ENCODE data around the gene SCP2.

Gene SCP2

DNA sequence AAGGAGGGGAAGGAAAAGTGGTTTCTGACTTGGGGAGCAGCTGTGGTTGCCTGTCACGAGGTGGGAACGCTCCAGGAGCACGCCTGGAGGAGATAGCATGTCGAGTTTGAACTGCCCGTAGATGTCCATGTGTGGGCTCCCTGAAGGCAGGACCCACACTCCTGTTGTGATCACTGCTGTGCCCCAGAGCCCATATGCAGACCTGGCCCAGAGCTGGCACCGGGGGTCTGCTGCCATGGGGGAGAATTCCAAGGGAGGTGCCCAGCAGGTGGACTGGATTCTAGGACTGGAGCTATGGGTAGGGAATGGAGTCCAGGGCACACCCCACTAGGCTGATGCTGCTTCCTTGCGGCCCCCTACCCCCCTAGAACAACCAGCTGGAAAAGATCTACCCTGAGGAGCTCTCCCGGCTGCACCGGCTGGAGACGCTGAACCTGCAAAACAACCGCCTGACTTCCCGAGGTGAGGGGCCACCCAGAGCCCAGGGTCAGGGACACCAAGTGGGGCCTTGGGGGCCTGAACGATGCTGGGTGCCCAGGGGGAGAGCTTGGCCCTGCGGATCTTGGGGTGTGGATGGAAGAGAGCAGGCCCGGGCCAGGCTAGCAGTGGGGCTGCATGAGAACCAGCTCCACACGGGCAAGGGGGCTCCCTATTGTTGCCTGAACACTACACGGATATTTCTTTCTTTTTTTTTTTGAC is 144.2 kb downstream of the SCP2 start:
- no peaks in the 10 kb centered on the region for H3K9me2 ChIP-seq (replicated peaks; ENCODE audit: control insufficient read depth, low read length)
- H3K9me3 ChIP-seq (ENCODE audit: control insufficient read depth, insufficient read depth, low read length), result no peaks in the 10 kb centered on the region
- no peak overlapping the region for H3K4me3 ChIP-seq (ENCODE audit: low read length)
- H4K20me1 ChIP-seq (ENCODE audit: control insufficient read depth, insufficient read depth, low read depth, low read length), result no peaks in the 10 kb centered on the region
- H3K4me2 ChIP-seq (ENCODE audit: low read length), result no peak overlapping the region
- no peaks in the 10 kb centered on the region for H3K36me3 ChIP-seq (ENCODE audit: control insufficient read depth, low read length)
- no peak for TF ChIP-seq EZH2phosphoT487 (IDR thresholded peaks at IDR 0.05; ENCODE audit: borderline replicate concordance, low read length)
- TF ChIP-seq CTCF (IDR thresholded peaks at IDR 0.05; ENCODE audit: low read depth, low read length, poor library complexity, severe bottlenecking), result no peak
- no peaks in the 10 kb centered on the region for H3K27me3 ChIP-seq (ENCODE audit: control insufficient read depth, low read length)
- no peak overlapping the region for H3K27ac ChIP-seq (ENCODE audit: low read depth, low read length)
- H3K4me1 ChIP-seq (ENCODE audit: control insufficient read depth, low read length), result no peaks in the 10 kb centered on the region
- no peaks in the 10 kb centered on the region for H3K79me2 ChIP-seq (ENCODE audit: control insufficient read depth, low read length)
- no peaks in the 10 kb centered on the region for H3F3A ChIP-seq (ENCODE audit: control insufficient read depth, insufficient read depth)

- Histone ChIP-seq H3K9me3 (ENCODE audit: control insufficient read depth, insufficient read depth, low read length) (no peaks in the 10 kb centered on the region), H3K27me3 (ENCODE audit: control insufficient read depth, low read length) (no peaks in the 10 kb centered on the region), H3K79me2 (ENCODE audit: control insufficient read depth, low read length) (no peaks in the 10 kb centered on the region), H3F3A (ENCODE audit: control insufficient read depth, insufficient read depth) (no peaks in the 10 kb centered on the region), H3K9me2 (replicated peaks; ENCODE audit: control insufficient read depth, low read length) (no peaks in the 10 kb centered on the region), H3K4me3 (ENCODE audit: low read length) (no peak overlapping the region), H3K4me1 (ENCODE audit: control insufficient read depth, low read length) (no peaks in the 10 kb centered on the region), H3K4me2 (ENCODE audit: low read length) (no peak overlapping the region), H3K27ac (ENCODE audit: low read depth, low read length) (no peak overlapping the region), H3K36me3 (ENCODE audit: control insufficient read depth, low read length) (no peaks in the 10 kb centered on the region), H4K20me1 (ENCODE audit: control insufficient read depth, insufficient read depth, low read depth, low read length) (no peaks in the 10 kb centered on the region)
- no peak for TF ChIP-seq EZH2phosphoT487 (IDR thresholded peaks at IDR 0.05; ENCODE audit: borderline replicate concordance, low read length)
- no peak for TF ChIP-seq CTCF (IDR thresholded peaks at IDR 0.05; ENCODE audit: low read depth, low read length, poor library complexity, severe bottlenecking)
These were observed 144.8 kb downstream of the SCP2 start for GRCh38 chr1:53071915-53072314.

DNA sequence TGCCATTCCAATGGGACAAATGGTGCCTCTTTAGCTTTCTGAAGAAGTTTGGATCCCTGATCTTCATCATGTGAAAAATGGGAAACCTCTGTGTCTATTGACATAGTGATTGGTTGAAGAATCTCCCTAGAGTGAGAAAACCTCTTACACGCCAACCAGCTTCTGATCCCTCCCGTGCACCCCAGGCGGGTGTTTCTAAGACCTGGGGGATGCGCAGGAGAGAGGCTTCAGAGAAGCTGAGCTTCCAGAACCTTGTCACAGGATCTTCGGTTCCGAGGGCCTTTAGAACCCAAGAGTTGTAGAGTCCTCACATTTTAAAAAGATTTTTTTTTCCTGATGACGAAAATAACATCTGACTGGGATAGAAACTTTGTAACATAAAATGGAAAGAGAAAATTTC is 146.2 kb downstream of the SCP2 start:
- TF ChIP-seq CTCF (IDR thresholded peaks at IDR 0.05; ENCODE audit: low read depth, low read length, poor library complexity, severe bottlenecking), result no peak
- TF ChIP-seq EZH2phosphoT487 (IDR thresholded peaks at IDR 0.05; ENCODE audit: borderline replicate concordance, low read length), result no peak
- no peaks in the 10 kb centered on the region for H3K27me3 ChIP-seq (ENCODE audit: control insufficient read depth, low read length)
- H3K36me3 ChIP-seq (ENCODE audit: control insufficient read depth, low read length), result no peaks in the 10 kb centered on the region
- no peaks in the 10 kb centered on the region for H3K4me1 ChIP-seq (ENCODE audit: control insufficient read depth, low read length)
- no peak overlapping the region for H3K27ac ChIP-seq (ENCODE audit: low read depth, low read length)
- H3K9me2 ChIP-seq (replicated peaks; ENCODE audit: control insufficient read depth, low read length), result no peaks in the 10 kb centered on the region
- H3K9me3 ChIP-seq (ENCODE audit: control insufficient read depth, insufficient read depth, low read length), result no peaks in the 10 kb centered on the region
- no peaks in the 10 kb centered on the region for H3K79me2 ChIP-seq (ENCODE audit: control insufficient read depth, low read length)
- H3K4me2 ChIP-seq (ENCODE audit: low read length), result no peak overlapping the region
- H3K4me3 ChIP-seq (ENCODE audit: low read length), result no peak overlapping the region
- no peaks in the 10 kb centered on the region for H3F3A ChIP-seq (ENCODE audit: control insufficient read depth, insufficient read depth)
- no peaks in the 10 kb centered on the region for H4K20me1 ChIP-seq (ENCODE audit: control insufficient read depth, insufficient read depth, low read depth, low read length)

Data from DOHH2 (cell line).